Stomach (tissue), 9 donors: ENCODE results near the gene PIEZO2. TPM values are rescaled to one million over a fixed set of nuclear protein-coding genes. Genes with fewer than 3 reads are reported as not detected.

Experiments
- DNase-seq, 2 donors: peaks; one replicate each; pipeline versions ENCODE4 v3.0.0 to v3.0.0-alpha.2; 2013 to 2019
- H3K27ac ChIP-seq, 5 donors: fragments of 200-600 bp in 4 of 5; sonication (generic) in 4 of 5; one replicate each; pipeline ENCODE4 v1.5.1; 2013 to 2019; ENCODE audit warnings: mild to moderate bottlenecking in 1 of 5, moderate library complexity in 1 of 5
- H3K27me3 ChIP-seq, 3 donors: fragments of 200-600 bp; sonication (generic); one replicate each; pipeline ENCODE4 v1.5.1; 2017 to 2019; ENCODE audit warnings: mixed run types in 1 of 3
- H3K36me3 ChIP-seq, 4 donors: fragments of 200-600 bp; sonication (generic); 1 replicate in 3 of 4; 2 replicates in 1 of 4; pipeline ENCODE4 v1.5.1; 2016 to 2019
- H3K4me1 ChIP-seq, 4 donors: fragments of 200-600 bp; sonication (generic); one replicate each; pipeline ENCODE4 v1.5.1; 2016 to 2019
- H3K4me3 ChIP-seq, 4 donors: fragments of 200-600 bp; sonication (generic) in 3 of 4; one replicate each; pipeline ENCODE4 v1.5.1; 2016 to 2019; ENCODE audit warnings: mild to moderate bottlenecking in 1 of 4
- H3K9me3 ChIP-seq, 4 donors: fragments of 200-600 bp; sonication (generic); one replicate each; pipeline ENCODE4 v1.5.1; 2016 to 2019
- CTCF ChIP-seq, 7 experiments: fragments of 450-650 bp in 4 of 7; fragments of 200-600 bp in 3 of 7; sonication (generic) in 3 of 7; IDR thresholded peaks; one replicate each; pipeline ENCODE4 v1.5.1; 2016 to 2019; ENCODE audit warnings: antibody characterized with exemption in 7 of 7, control low read depth in 2 of 7, mild to moderate bottlenecking in 1 of 7
- EP300 ChIP-seq: sonication (generic); formaldehyde crosslinking; IDR thresholded peaks from one replicate; pipeline ENCODE4 v1.6.1; 2017; ENCODE audit warnings: antibody characterized with exemption
- POLR2A ChIP-seq, 4 donors: fragments of 450-650 bp; IDR thresholded peaks; one replicate each; pipeline ENCODE4 v1.6.1; 2016; ENCODE audit warnings: antibody characterized with exemption in 4 of 4, control low read depth in 2 of 4, mild to moderate bottlenecking in 1 of 4, moderate library complexity in 1 of 4
- POLR2AphosphoS5 ChIP-seq, 3 donors: sonication (generic); formaldehyde crosslinking; IDR thresholded peaks; one replicate each; pipeline ENCODE4 v1.6.1; 2016; ENCODE audit warnings: antibody characterized with exemption in 3 of 3
- WGBS, 5 donors: extraction: QIAGEN DNeasy Blood & Tissue Kit in 3 of 5; methylation state at CpG; one replicate each; pipeline versions ENCODE4 v1.1.5 to v1.1.7; 2013 to 2018; 5-methylcytosine and 5-hydroxymethylcytosine counted together
- intact Hi-C: fragments of 100-400 bp; cut with DNase I; formaldehyde crosslinking; loops from one replicate; pipeline ENCODE4 v1.15.1; 2023; ENCODE audit warnings: low total_unique reads
- polyA plus RNA-seq, 3 donors: library from polyadenylated mRNA; stranded (reverse); fragments of 200-250 nt; gene quantifications; one replicate each; pipeline ENCODE4 v1.2.3, GENCODE V29; 2013
- total RNA-seq, 5 donors: library from RNA; depleted of rRNA; stranded (reverse); fragments of >200 nt; gene quantifications; one replicate each; pipeline versions ENCODE4 v1.1.0 to v1.2.3, GENCODE V29; 2014 to 2016
- donor health status: healthy with polysubstance abuse.
- donor health status: Bipolar disorder and iron deficiency.
- donor health status: healthy.

The PIEZO2 gene
- total and polyA plus RNA-seq, 8 donors: 0.30 to 45.3 (median 2.5) TPM

- H3K27ac ChIP-seq: peak overlapping the region in 3 of 5 donors; percentile 5 to 67 (median 36)
These were observed 221.2 kb downstream of the PIEZO2 start for GRCh38 chr18:10928011-10928771.

GRCh38 chr18:10927286-10927992, 221.9 kb downstream of the PIEZO2 start:
- 58 to 68% (median 63%) methylated on average over 12 of the region's 12 CpGs for WGBS, 5 donors

More at GRCh38 chr18:10928011-10928771, 221.2 kb downstream of the PIEZO2 start:
- Histone ChIP-seq H3K9me3 (no peaks in the 10 kb centered on the region), H3K4me1 (peaks cover 0 to 20% (median 0%) of the 10 kb centered on the region in 4 donors), H3K27me3 (no peaks in the 10 kb centered on the region), H3K4me3 (no peak overlapping the region), H3K36me3 (no peaks in the 10 kb centered on the region)
- TF ChIP-seq POLR2AphosphoS5 (IDR thresholded peaks at IDR 0.05): no peak
- no peak for TF ChIP-seq POLR2A (IDR thresholded peaks at IDR 0.05)
- no peak for TF ChIP-seq EP300
- TF ChIP-seq CTCF (IDR thresholded peaks at IDR 0.05): no peak
- DNase-seq: peak in 1 of 2 donors; percentile 35
- WGBS, 5 donors: 50 to 63% (median 60%) methylated on average over 8 of the region's 8 CpGs
- intact Hi-C loops: no loop called here

GRCh38 chr18:10926621-10927161, 222.7 kb downstream of the PIEZO2 start:
- WGBS, 5 donors: 47 to 60% (median 52%) methylated on average over 13 of the region's 13 CpGs
- Histone ChIP-seq H3K27ac (peak overlapping the region in 4 of 5 donors; percentile 37 to 67 (median 51)), H3K27me3 (no peaks in the 10 kb centered on the region), H3K4me3 (no peak overlapping the region), H3K36me3 (no peaks in the 10 kb centered on the region), H3K4me1 (peaks cover 0 to 20% (median 0%) of the 10 kb centered on the region in 4 donors), H3K9me3 (no peaks in the 10 kb centered on the region)
- DNase-seq: peak in 1 of 2 donors; percentile 55
- TF ChIP-seq POLR2AphosphoS5 (IDR thresholded peaks at IDR 0.05) (no peak), CTCF (IDR thresholded peaks at IDR 0.05) (no peak), EP300 (no peak), POLR2A (IDR thresholded peaks at IDR 0.05) (no peak)
- intact Hi-C loops: no loop called here

More at GRCh38 chr18:10927286-10927992, 221.9 kb downstream of the PIEZO2 start:
- intact Hi-C loops: no loop called here
- no peaks in the 10 kb centered on the region for H3K9me3 ChIP-seq
- H3K27me3 ChIP-seq: no peaks in the 10 kb centered on the region
- H3K27ac ChIP-seq: peak overlapping the region in 4 of 5 donors; percentile 37 to 67 (median 51)
- no peaks in the 10 kb centered on the region for H3K36me3 ChIP-seq
- H3K4me1 ChIP-seq: peaks cover 0 to 20% (median 0%) of the 10 kb centered on the region in 4 donors
- TF ChIP-seq EP300 (no peak), POLR2A (IDR thresholded peaks at IDR 0.05) (no peak), CTCF (IDR thresholded peaks at IDR 0.05) (no peak), POLR2AphosphoS5 (IDR thresholded peaks at IDR 0.05) (no peak)
- H3K4me3 ChIP-seq: no peak overlapping the region
- DNase-seq: peak in 1 of 2 donors; percentile 81

DNA sequence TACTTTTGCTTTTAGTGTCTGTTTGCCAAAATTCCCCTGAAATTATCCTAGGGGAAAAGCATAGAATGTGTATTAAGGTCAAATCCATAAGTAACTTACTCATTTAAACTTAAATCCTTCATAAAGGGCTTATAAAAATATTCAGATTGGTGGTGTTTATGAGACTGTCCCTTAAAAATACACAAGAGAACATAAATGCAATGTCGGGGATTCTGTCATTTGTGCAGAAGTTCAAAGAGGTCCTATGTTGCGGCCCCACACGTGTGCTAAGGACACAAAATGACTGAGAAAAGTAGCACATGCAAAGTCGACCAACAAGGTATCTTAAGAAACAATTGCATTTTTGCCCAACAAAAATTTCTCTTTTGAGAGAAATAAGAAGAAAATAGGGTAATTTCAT, 225.1 kb downstream of the PIEZO2 start:
- DNase-seq: no peak
- 83 to 91% (median 89%) methylated on average over 4 of the region's 4 CpGs for WGBS, 5 donors
- Histone ChIP-seq H3K4me3 (no peak overlapping the region), H3K4me1 (peaks cover 0 to 20% (median 0%) of the 10 kb centered on the region in 4 donors), H3K9me3 (no peaks in the 10 kb centered on the region), H3K36me3 (no peaks in the 10 kb centered on the region), H3K27ac (no peak overlapping the region), H3K27me3 (no peaks in the 10 kb centered on the region)
- TF ChIP-seq POLR2AphosphoS5 (IDR thresholded peaks at IDR 0.05): no peak
- TF ChIP-seq CTCF (IDR thresholded peaks at IDR 0.05): no peak
- no peak for TF ChIP-seq EP300
- no peak for TF ChIP-seq POLR2A (IDR thresholded peaks at IDR 0.05)
- intact Hi-C loops: no loop called here
